Activated gamma-delta T cell (primary cell): ENCODE results near the gene SLC26A6.

Source experiments
- DNase-seq: peaks from one replicate; lab custom pipeline; 2025; lab: John Stamatoyannopoulos, UW
- total RNA-seq, 2 donors: gene quantifications; one replicate each; lab custom pipeline; 2026; lab: John Stamatoyannopoulos, UW

SLC26A6 gene, protein sequence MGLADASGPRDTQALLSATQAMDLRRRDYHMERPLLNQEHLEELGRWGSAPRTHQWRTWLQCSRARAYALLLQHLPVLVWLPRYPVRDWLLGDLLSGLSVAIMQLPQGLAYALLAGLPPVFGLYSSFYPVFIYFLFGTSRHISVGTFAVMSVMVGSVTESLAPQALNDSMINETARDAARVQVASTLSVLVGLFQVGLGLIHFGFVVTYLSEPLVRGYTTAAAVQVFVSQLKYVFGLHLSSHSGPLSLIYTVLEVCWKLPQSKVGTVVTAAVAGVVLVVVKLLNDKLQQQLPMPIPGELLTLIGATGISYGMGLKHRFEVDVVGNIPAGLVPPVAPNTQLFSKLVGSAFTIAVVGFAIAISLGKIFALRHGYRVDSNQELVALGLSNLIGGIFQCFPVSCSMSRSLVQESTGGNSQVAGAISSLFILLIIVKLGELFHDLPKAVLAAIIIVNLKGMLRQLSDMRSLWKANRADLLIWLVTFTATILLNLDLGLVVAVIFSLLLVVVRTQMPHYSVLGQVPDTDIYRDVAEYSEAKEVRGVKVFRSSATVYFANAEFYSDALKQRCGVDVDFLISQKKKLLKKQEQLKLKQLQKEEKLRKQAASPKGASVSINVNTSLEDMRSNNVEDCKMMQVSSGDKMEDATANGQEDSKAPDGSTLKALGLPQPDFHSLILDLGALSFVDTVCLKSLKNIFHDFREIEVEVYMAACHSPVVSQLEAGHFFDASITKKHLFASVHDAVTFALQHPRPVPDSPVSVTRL
- total RNA-seq: 70.4 to 71.8 reads per million in 2 donors

DNA sequence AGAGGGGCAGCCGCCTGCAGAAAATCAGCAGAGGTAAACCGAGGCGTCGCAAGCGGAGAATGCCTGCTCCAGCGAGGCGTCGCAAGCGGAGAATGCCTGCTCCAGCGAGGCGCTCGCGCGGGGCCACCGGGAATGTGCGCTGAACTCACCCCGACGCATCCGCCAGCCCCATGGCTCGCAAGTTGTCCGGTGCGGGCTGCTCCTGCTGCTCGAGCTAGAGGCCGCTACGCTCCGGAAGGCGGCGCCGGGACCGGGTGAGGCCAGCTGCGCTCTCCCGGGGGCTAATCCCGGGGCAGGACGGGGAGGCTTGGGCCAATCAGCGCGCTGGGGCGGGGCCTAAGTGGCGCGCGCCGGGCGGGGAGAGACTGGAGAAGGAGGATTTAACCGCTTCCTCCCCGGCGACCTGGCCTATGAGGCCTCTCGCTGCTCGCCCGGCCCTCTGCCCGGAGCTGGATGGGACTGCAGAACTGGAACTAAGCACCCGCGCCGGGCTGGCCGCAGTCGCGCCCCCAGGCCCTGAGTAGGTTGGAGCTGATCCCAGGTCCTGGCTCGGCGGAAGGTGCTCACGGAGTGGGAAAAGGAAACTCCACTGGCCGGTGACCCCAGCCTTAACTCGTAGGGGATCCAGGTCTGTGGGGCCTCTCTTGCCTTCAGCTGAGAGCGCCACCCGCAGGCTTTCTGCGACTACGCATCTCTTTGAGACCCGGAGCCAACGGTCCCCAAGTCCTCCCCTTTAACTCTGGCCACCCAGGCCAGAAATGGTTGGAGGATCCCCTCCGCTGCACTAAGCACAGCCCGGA, at the start of gene SLC26A6:
Gene SLC26A6, minus strand, starts transcription at position 240 of the 800 bp plus-strand sequence. Its CDS starts 68 bp downstream, at position 172.
- peak; percentile 93 for DNase-seq

DNA sequence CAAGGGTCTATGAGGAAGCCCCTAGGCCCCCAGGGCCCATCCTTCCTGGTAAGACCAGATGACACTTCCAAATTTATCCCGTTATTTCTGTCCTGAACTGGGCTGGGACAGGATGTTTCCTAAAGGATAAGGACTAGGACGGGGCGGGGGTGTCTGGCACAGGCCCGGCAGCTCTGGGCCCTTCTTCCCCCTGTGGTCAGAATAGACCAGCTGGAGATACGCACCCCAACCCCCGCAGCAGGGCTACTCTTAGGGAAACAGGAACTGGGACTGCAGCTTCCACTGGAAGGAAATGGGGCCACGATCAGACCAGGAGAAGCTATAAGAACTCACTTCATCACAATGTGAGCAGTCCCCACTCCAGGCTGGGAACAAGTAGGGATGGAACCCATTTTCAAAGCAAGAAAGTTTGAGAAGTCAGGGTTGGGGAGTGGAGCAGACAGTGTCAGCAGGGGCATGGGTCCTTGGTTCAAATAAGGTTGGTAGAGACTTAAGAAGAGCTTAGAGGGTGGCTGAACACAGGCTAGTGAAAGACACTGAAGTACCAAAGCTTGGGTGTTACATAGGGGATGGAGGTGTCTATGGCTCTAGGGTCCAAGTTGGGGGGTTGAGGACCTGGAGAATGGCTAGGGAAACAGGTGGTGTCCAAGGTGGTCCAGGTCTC, 49.4 kb upstream of the SLC26A6 start:
- DNase-seq: no peak

DNA sequence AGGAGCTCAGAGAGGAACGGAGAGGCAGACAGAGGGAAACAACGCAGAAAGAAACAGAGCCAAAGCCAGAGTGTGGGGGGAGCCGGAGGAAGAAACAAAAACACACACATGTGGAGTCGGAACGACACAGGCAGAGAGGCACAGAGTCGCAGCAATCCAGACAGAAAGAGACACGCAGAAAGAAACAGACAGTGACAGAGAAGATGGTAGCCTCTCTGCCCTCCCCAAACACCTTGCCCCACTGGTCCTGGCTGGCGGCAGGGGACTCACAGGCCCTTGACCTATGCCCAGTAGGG, 48.7 kb upstream of the SLC26A6 start:
- DNase-seq: no peak

DNA sequence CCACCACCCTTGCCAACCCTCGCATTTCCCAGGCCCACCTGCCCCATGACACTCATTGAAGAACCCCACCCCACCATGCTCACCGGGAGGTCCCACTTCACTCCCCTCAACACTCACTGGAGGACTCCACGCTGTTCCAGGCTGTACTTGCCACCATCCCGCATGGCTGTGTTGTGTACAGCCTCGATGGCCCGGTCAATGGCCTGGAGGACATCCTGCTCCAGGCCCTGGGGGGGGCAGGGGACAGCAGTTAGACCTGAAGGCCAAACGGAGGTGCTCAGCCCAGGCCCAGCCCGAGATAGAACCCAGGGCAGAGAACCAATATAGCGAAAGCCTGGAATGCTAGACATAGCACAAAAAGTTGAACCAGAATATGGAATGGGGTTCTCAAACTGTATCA, 47.5 kb upstream of the SLC26A6 start:
- no peak for DNase-seq

DNA sequence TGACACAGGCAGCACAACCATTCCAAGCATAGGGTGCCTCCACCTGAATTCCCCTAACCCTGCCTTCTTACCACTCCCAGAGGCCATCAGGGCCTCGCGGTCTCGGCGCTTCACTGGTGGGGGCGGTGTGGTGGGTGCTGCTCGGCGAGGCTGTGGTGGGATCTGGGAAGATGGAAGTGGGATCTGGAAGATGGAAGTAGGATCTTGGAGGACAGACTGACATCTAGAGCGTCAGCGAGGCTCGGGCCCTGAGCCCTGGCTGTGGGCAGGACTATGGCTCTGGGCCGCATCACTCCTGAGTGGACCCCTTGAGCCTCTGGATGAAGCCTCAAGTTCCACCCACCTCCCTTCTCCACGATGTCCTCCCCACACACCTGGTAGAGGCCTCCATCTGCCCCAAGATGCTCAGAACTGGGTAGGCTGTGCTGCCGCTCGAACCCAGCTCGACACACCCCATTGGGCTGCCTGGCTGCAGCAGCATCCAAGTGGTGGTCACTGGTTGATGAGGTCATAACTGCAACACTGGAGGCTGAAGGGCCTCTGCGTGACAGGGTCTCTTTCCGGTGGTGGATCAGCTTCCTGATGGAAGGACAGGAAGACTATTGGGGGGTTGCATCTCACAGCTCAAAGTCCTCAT, 46.8 kb upstream of the SLC26A6 start:
- DNase-seq: no peak

DNA sequence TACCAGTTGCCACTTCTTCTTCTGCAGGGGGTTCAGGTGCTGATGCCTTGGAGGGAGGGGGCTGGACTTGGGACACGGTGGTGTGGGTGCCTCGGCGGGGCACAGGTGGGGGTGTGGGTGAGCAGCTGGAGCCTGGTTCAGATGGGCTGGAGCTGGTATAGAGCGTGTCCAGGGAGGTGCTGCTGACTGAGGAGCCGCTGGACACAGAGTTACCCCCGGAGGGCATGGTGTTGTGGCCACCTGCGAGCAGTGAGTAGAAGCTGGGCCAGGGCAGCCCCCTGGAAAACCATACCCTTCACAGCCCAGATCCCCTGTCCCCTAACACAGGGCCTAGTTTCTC, 46.2 kb upstream of the SLC26A6 start:
- no peak for DNase-seq

DNA sequence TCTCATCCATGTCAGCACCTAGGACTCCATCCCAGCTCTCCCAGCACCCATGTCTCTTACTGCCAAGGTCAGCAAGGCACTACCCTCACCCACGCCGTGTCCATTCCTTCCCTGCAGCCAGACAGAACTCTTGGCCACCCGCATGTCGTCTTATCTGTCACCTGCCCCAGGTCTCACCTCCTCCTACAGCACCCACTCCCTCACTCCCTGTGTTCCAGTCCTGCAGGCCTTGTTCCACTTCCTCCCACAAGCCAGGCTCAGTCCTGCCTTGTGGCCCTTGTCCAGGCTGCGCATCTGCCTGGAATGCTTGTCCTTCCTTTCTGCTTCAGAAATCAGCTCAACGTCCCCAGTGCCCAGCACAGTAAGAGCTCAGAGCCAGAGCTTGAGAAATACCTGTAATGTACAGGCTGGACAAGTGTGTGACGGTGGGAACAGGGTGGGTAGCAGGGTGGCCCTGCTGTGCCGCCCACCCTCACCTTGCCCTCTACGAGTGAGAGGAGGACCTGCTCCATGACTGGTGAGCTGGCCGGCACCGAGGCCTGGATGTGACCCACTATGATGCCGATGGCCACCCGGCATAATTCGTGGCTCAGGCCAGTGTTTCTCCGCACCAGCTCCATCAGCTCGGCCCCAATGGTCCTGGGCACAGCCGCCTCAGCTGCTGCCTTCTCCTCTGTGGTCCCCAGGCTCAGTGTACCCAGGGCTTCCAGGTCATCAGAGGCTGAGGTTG, 45.7 kb upstream of the SLC26A6 start:
- no peak for DNase-seq

DNA sequence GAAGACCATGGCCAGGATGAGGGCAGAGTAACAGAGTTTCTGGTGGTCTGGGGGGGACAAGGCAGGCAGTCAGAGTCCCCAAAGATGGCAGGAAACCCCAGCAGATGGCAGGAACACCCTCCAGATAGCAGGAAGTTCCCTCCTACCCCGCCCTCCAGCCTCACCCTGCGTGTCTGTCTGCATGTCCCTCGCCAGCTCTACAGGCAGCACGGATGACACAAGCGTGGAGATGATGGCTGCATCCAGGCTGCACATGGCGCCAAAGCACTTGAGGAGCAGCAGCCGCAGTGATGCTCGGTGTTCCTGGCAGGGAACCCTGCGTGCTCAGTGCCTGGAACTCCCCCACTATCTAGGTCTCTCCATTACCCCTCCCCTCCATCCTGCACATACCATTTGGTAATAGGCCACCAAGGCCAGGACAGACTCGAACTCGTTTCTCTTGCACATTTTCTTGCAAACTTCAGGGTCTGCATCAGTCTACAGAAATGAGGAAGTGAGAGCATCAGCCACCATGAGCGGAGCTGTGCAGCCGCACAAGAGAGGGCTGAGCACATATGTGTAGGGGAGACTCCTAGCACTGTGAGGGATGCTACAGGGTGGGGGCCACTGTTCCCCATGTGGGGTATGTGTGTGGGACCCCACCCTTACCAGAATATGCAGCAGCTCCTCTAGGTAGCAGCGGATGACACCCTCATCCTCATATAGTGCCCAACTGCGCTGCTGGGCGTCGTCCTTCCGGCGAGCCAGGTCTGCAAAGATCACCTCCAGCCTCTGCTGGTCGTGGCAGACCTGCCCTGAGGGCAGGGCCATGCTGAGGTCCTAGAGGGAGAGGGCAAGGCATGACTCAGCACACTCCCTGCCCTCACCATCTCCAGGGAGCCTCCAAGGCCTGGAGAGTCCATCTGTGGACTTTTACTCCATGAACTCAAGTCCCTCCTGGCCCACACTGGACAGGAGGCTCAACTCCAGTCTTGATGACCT, 44.4 kb upstream of the SLC26A6 start:
- DNase-seq: no peak

DNA sequence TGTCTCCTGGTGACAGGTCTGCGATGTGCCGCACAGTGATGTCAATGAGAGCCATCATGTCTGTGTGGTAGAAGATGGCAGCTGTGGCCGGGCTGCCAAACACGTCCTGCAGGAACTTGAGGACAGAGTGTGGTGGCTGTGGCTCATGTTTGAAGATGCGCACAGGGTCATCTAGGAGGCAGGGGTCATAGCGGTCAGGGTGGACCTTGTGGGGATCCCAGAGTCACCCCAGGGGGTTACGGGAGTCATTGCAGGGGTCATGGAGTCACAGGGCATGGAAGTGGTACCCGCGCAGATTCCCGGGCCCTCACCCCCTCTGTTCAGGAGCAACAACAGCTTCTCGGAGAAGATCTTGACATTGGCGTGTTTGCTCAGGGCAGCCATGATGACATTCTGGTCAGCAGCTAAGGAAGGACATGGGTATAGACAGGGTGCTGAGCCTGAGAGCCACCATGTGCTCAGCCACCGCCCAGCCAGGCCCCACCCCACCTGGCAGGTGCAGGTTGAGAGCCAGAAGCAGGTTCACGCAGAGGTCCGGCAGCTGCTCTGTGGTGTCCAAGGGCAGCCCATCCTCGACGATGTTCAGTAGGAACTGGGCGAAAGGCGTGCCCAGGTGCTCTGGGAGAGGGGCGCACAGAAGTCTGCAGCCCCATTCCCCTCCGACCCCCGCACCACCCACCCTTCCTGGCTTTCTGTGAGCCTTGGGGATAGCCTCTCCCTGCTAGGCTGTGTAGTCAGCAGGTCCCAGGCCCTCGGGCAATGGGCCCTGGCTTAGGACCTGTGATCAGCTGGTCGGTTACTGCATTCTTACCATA, 43.5 kb upstream of the SLC26A6 start:
- no peak for DNase-seq

DNA sequence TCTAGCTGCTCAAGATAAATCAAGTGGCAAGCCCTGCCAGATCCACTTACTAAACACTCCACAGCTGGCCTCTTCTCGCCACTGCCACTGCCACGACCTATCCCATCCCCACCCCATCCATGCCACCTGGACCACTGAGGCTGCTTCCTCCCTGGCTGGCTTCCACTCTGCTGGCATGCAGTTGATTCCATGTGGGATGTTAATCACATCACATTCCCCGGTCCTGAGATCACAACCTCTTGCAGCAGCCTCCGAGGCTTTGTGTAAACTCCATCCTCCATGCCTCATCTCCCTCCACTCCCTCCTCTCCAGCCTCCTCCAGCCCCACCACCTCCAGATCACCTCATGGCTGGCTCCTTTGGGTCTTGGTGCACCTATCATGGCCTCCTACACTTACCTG, 42.8 kb upstream of the SLC26A6 start:
- DNase-seq: no peak

DNA sequence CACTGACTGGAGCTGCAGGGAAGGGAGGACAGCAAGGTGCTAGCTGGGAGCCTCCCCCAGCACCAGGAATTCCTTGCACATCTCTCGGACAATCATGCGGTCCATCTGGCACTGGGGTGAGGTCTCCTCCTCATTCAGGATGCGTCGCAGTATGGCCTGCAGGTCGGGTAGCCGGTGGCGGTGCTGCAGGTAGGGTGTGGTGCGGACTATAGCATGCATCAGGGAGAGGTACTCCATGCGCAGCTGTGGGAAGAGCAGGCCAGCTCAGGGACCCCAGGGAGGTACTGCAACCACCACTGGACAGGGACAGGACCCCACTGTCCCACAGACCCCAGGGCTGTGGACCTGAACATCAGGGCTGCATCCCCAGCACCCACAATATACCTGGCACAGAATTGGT, 39.2 kb upstream of the SLC26A6 start:
- no peak for DNase-seq

DNA sequence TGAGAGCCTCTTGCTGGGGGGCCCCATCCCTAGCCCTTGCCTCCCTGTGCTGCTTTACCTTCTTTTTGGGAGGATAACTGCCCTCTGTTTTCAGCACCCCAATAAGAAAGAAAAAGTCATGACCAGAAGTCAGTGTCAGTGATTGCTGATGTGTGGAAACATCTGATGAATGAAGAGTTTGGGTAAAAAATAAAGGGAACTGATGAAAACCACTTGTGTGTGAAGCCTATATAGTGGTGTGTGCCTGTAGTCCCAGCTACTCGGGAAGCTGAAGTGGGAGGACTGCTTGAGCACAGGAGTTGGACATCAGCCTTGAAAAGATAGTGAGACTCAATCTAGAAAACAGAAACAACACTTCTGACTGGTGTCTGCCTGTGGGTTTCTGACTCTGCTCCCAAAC, 37.3 kb upstream of the SLC26A6 start:
- DNase-seq: no peak

DNA sequence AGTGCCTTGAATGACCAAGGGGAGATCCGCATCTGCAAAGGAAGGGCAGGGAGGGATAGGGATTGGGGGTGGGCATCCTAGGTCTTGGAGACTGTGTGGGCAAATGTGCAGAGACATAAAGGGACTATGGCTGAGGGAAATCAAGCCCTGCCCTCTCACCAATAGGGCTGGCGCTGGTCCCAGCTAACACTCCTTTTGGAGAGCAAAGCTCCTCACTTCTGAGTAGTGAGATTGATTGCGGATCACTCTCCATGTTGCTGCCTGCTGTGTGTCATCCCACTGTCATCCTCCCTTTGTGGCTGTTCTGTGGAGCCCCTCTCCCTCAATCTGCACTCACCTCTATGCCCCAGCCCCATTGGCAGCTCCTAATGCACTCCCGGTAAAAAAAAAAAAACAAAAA, 29.7 kb upstream of the SLC26A6 start:
- DNase-seq: no peak

DNA sequence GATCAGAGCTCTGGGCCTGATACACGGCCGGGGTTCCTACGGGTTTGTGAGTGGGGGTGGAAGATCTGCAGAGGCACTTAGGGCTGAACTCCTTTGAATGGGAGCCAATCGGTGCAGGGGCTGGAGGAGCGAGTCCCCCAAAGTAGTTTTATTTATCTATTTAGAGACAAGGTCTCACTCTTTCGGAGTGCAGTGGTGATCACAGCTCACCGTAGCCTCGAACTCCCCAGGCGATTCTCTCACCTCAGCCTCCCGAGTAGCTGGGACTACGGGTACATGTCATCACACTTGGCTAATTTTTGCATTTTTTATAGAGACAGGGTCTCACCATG, 29.0 kb upstream of the SLC26A6 start:
- DNase-seq: no peak

DNA sequence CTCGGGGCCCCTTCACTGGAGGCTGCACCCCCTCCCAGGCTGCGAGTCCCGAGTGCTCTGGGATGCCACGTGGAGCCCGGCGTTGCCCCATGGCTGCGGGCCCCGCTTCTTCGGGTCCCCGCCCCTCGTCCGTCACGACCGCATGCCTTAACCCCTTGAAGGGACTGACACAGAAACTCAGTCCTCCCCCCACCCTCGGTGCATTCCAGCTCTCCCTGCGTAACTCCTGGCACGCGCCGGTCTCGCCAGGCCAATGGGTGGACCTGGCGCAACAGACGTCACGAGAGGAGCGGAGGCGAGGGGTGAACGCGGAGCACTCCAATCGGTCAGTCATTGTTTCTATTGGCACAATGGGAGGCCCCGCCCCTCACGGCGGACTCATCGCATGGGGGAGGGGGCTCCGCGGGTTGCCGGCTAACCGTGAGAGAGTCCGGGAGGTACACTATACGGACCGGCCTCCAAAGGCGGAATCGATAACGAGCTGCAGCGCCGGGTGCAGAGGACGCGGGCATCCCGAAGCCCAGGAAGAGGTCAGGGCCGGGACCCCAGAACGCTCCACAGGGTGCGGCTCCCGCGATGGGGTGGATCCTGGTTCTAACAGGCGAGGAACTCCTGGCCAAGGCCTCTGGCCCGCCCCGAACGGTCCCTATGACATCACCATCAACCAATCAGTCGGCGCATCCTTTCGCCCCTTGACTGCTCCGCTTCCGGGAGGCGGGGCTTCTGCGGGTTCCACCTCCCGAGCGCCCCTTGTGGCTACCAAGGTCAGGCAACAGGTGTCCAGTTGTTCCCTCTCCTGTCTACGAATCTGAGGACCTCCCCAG, 28.4 kb upstream of the SLC26A6 start:
- DNase-seq: peak; percentile 55

DNA sequence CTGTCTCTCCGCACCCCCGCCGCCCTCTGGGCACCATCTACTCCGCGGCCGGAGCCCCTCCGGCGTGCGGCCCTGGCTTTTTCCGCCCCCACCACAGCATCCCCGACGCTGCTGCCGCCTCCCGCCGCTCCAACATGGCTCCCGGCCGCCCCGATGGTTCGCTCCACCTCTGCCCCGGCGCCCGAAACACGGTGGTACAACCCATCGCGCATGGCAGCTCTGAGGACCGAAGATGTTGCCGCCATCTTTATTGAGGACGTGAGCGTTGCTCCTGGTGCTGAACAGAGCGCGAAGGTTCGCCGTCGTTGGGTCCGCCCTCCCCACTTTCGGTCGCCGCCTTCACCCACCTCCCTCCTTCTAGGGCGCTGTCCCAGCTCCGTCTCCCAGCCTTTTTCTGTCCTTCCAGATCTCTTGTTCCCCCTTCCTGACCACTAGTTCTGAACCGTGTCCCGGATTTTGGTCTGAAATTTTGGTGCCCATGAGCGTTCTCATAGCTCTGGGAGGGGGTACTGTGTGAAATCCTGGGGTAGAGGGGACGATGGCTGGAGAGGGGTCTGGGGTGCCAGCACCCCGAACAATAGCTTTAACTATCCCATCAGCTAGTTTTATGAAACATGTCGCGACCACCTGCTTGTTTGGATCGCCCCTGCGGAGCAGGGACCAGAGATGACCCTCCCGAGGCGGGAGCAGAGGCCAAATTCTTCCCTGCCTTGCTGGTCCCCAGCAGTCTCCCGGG, 27.7 kb upstream of the SLC26A6 start, which contains the start of gene CELSR3:
Gene CELSR3, minus strand, starts transcription at position 134 of the 736 bp plus-strand sequence. CDS start 252 bp downstream, outside the sequence.
- DNase-seq: peak; percentile 32

DNA sequence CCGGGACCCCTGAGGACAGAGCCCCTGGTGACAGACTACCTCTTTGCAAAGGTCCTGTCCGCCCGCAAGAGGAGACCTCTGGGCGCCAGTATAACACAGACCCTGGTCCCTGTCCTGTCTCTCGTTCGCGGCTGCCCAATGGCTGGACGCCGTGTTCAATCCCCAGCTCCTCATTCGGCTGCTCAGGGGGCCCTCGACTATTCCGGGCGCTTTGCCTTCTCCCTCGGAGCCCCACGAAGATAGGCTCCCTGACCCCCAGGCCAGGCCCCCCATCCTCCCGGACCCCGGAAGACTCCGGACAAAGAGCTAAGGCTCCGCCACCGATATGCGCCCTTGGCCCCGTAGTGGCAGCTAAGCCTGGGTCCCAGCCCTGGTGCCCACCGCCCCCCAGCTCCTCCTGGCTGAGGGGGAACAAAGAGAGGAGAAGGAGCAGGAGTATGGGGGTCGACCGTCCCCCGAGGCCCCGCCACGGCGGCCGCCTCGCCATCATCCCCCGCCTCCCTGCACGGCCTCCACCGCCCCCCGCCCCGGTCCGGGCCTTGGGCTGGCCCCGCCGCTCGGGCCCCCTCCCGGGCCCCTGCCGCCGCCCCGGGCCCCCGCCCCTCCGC, 27.0 kb upstream of the SLC26A6 start:
- no peak for DNase-seq
